ENCODE measurements around the gene SLBP.

Gene SLBP

DNA sequence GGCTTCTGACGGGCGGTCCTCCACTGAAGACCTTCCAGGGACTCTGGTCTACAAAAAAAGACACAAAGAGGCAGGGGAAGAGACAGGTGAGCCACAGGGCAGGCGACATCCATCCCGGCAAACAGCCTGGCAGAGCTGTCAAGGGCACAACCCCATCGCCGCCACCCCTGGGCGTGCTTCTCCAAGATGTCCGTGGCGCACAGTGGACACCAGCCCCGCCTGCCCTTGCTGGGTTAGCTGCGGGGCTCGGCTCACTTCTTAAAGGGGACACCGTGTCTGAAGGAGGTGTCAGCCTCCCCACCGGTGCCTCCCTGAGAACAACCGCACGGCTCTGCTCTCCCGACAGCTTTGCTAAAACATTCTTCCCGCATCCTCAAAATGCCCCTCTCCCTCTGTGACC lies 56.4 kb downstream of the SLBP start:
- Histone ChIP-seq H4K20me1 (ENCODE audit: low read depth, low read length) (no peaks in the 10 kb centered on the region), H3K27ac (ENCODE audit: low read depth, low read length) (no peak overlapping the region), H3K79me2 (ENCODE audit: insufficient read depth, low read length) (no peaks in the 10 kb centered on the region), H3K4me3 (ENCODE audit: insufficient read depth, low read length, poor library complexity, severe bottlenecking) (no peak overlapping the region), H3K27me3 (ENCODE audit: low read length) (no peaks in the 10 kb centered on the region), H2AFZ (ENCODE audit: low read depth, low read length, severe bottlenecking) (no peak overlapping the region), H3F3A (ENCODE audit: insufficient read depth) (no peaks in the 10 kb centered on the region), H3K9me2 (replicated peaks; ENCODE audit: insufficient read depth, low read length) (no peaks in the 10 kb centered on the region), H3K36me3 (ENCODE audit: low read length) (no peaks in the 10 kb centered on the region), H3K9me3 (ENCODE audit: insufficient read depth, low read length) (no peaks in the 10 kb centered on the region), H3K9ac (ENCODE audit: low read length) (no peak overlapping the region), H3K4me2 (ENCODE audit: low read depth, low read length, poor library complexity, severe bottlenecking) (no peak overlapping the region)
- TF ChIP-seq, protein P1, sequence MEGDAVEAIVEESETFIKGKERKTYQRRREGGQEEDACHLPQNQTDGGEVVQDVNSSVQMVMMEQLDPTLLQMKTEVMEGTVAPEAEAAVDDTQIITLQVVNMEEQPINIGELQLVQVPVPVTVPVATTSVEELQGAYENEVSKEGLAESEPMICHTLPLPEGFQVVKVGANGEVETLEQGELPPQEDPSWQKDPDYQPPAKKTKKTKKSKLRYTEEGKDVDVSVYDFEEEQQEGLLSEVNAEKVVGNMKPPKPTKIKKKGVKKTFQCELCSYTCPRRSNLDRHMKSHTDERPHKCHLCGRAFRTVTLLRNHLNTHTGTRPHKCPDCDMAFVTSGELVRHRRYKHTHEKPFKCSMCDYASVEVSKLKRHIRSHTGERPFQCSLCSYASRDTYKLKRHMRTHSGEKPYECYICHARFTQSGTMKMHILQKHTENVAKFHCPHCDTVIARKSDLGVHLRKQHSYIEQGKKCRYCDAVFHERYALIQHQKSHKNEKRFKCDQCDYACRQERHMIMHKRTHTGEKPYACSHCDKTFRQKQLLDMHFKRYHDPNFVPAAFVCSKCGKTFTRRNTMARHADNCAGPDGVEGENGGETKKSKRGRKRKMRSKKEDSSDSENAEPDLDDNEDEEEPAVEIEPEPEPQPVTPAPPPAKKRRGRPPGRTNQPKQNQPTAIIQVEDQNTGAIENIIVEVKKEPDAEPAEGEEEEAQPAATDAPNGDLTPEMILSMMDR (IDR thresholded peaks at IDR 0.05; ENCODE audit: insufficient read depth, low read length, poor library complexity, severe bottlenecking) = no peak
- TF ChIP-seq EZH2phosphoT487 (conservative IDR thresholded peaks at IDR 0.05; ENCODE audit: low read length) = no peak

DNA sequence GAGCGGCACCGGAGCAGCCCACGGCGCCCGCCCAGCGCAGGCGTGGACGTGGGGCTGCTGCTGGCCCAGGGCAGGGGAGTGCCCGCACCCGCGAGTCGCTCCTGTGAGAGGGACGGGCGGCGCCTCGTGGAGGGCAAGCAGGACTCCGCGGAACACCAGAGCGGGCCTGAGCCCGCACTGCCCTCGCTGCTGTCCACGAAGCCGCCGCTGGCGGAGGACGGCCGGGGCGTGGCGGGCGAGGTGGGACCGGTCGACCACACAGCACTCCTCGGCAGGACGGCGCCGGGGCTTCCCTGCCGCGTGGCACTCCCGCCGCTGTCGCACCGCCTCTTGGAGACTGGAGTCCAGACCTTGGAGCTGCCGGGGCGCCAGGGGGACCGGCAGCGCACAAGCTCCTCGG lies 57.0 kb downstream of the SLBP start:
- no peak overlapping the region for H3K27ac ChIP-seq (ENCODE audit: low read depth, low read length)
- no peaks in the 10 kb centered on the region for H3K36me3 ChIP-seq (ENCODE audit: low read length)
- no peak overlapping the region for H2AFZ ChIP-seq (ENCODE audit: low read depth, low read length, severe bottlenecking)
- no peaks in the 10 kb centered on the region for H3K9me2 ChIP-seq (replicated peaks; ENCODE audit: insufficient read depth, low read length)
- H4K20me1 ChIP-seq (ENCODE audit: low read depth, low read length) = no peaks in the 10 kb centered on the region
- no peaks in the 10 kb centered on the region for H3K27me3 ChIP-seq (ENCODE audit: low read length)
- H3K79me2 ChIP-seq (ENCODE audit: insufficient read depth, low read length) = no peaks in the 10 kb centered on the region
- H3K4me2 ChIP-seq (ENCODE audit: low read depth, low read length, poor library complexity, severe bottlenecking) = no peak overlapping the region
- H3K9me3 ChIP-seq (ENCODE audit: insufficient read depth, low read length) = no peaks in the 10 kb centered on the region
- no peak overlapping the region for H3K4me3 ChIP-seq (ENCODE audit: insufficient read depth, low read length, poor library complexity, severe bottlenecking)
- H3K9ac ChIP-seq (ENCODE audit: low read length) = no peak overlapping the region
- no peak for TF ChIP-seq EZH2phosphoT487 (conservative IDR thresholded peaks at IDR 0.05; ENCODE audit: low read length)
- TF ChIP-seq, protein P1 (IDR thresholded peaks at IDR 0.05; ENCODE audit: insufficient read depth, low read length, poor library complexity, severe bottlenecking) = no peak
- H3F3A ChIP-seq (ENCODE audit: insufficient read depth) = no peaks in the 10 kb centered on the region

GRCh38 chr4:1654216-1654955 lies 57.7 kb downstream of the SLBP start:
- Histone ChIP-seq H3K9me3 (ENCODE audit: insufficient read depth, low read length) (no peaks in the 10 kb centered on the region), H3K27ac (ENCODE audit: low read depth, low read length) (no peak overlapping the region), H3K27me3 (ENCODE audit: low read length) (no peaks in the 10 kb centered on the region), H3K9me2 (replicated peaks; ENCODE audit: insufficient read depth, low read length) (no peaks in the 10 kb centered on the region), H2AFZ (ENCODE audit: low read depth, low read length, severe bottlenecking) (no peak overlapping the region), H3K4me3 (ENCODE audit: insufficient read depth, low read length, poor library complexity, severe bottlenecking) (no peak overlapping the region), H3K9ac (ENCODE audit: low read length) (no peak overlapping the region), H4K20me1 (ENCODE audit: low read depth, low read length) (no peaks in the 10 kb centered on the region), H3F3A (ENCODE audit: insufficient read depth) (no peaks in the 10 kb centered on the region), H3K79me2 (ENCODE audit: insufficient read depth, low read length) (no peaks in the 10 kb centered on the region), H3K36me3 (ENCODE audit: low read length) (no peaks in the 10 kb centered on the region), H3K4me2 (ENCODE audit: low read depth, low read length, poor library complexity, severe bottlenecking) (no peak overlapping the region)
- TF ChIP-seq EZH2phosphoT487 (conservative IDR thresholded peaks at IDR 0.05; ENCODE audit: low read length) = no peak
- TF ChIP-seq, protein P1 (IDR thresholded peaks at IDR 0.05; ENCODE audit: insufficient read depth, low read length, poor library complexity, severe bottlenecking) = no peak
